GM21447 (cell line): ENCODE measurements around the gene KIAA0319L.
A peak's percentile ranks its signal among the peaks of the same experiment; 100 is the strongest.

ENCODE experiments used
- ATAC-seq: cut with Tn5 transposase; IDR thresholded peaks from one replicate; pipeline ENCODE4 v1.9.1; 2021; ENCODE audit not compliant: unreplicated experiment

KIAA0319L gene

GRCh38 chr1:35539073-35539823, 18.0 kb downstream of the KIAA0319L start:
- ATAC-seq, result peak; percentile 47

GRCh38 chr1:35537806-35538205, 19.4 kb downstream of the KIAA0319L start:
- ATAC-seq, result no peak

- ATAC-seq, result no peak
Observed at GRCh38 chr1:35536556-35537162, 20.5 kb downstream of the KIAA0319L start.

GRCh38 chr1:35535243-35535642, 22.0 kb downstream of the KIAA0319L start:
- no peak for ATAC-seq

GRCh38 chr1:35533586-35533985, 23.6 kb downstream of the KIAA0319L start:
- ATAC-seq, result no peak

- ATAC-seq, result no peak
Observed at GRCh38 chr1:35532497-35533223, 24.5 kb downstream of the KIAA0319L start.

GRCh38 chr1:35531368-35531767, 25.8 kb downstream of the KIAA0319L start:
- no peak for ATAC-seq

- no peak for ATAC-seq
Observed at GRCh38 chr1:35530946-35531345, 26.3 kb downstream of the KIAA0319L start.

- ATAC-seq, result no peak
Observed at GRCh38 chr1:35530168-35530567, 27.0 kb downstream of the KIAA0319L start.

- ATAC-seq, result no peak
Observed at GRCh38 chr1:35524106-35524505, 33.1 kb downstream of the KIAA0319L start.

- ATAC-seq, result no peak
Observed at GRCh38 chr1:35519432-35519831, 37.8 kb downstream of the KIAA0319L start.

- no peak for ATAC-seq
Observed at GRCh38 chr1:35518183-35518582, 39.0 kb downstream of the KIAA0319L start.

- ATAC-seq, result no peak
Observed at GRCh38 chr1:35511305-35511704, 45.9 kb downstream of the KIAA0319L start.

GRCh38 chr1:35509558-35509957, 47.6 kb downstream of the KIAA0319L start:
- no peak for ATAC-seq

- ATAC-seq, result no peak
Observed at GRCh38 chr1:35507947-35508346, 49.3 kb downstream of the KIAA0319L start.

GRCh38 chr1:35506960-35507912, 50.0 kb downstream of the KIAA0319L start:
- ATAC-seq, result no peak

- no peak for ATAC-seq
Observed at GRCh38 chr1:35505911-35506798, 51.0 kb downstream of the KIAA0319L start.

- ATAC-seq, result no peak
Observed at GRCh38 chr1:35502242-35502641, 55.0 kb downstream of the KIAA0319L start.

- ATAC-seq, result no peak
Observed at GRCh38 chr1:35500439-35500838, 56.8 kb downstream of the KIAA0319L start.

GRCh38 chr1:35499652-35500176, 57.5 kb downstream of the KIAA0319L start:
- ATAC-seq, result no peak
